ENCODE results near the gene SNRPB2.

SNRPB2 gene

GRCh38 chr20:16732506-16733152, 2.8 kb downstream of the SNRPB2 start:
- DNase-seq, result no peak

DNA sequence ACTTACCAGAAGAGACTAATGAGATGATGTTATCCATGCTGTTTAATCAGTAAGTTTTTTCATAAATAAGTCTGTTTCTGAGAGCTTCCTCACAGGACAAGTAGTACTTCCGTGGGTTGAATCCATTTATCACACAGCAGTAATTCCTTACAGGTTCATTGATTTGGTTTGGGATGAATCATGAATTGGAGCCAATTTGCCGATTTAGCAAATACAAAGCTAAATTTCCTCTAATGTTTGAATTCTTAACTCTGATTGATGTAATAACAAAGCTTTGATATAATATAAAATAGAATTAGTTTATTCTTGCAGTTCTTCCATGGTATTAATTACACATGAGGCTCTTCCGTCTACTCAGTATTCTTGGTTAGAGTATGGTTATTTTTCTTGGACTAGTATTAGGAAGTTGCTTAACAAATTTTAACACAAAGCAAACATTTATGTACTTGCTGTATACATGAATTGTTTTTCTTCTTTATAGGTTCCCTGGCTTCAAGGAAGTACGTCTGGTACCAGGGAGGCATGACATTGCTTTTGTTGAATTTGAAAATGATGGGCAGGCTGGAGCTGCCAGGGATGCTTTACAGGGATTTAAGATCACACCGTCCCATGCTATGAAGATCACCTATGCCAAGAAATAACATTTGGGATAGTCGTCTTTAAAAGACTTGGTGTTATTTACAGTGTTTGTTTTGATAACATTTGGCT, 10.7 kb downstream of the SNRPB2 start:
- no peak for DNase-seq

DNA sequence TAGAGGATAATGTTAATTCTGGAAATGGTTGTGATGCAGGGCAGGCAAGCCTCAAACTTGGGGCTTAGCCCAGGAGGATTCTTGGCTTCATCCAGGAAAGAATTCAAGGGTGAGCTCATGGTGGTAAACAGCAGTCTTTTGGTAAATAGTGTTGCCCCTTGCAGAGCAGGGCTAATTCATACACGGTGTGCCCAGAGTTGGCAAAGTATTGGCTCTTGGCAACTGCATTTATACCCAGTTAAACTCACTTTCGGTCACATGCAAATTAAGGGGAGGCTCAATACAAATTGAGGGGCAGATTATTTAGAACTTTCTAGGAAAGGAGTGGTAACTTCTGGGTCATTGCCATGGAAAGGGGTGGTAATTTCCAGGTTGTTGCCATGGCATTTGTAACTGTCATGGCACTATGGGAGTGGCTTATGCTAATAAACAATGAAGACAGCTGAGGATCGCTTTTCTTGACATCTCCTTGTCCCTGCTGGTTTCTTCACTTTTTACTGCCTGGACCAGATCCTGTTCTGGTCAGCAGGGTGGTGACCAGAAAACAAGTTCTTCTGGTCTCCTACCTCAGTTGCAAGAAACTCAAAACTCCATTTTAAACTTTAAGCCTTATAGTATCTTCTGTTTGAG, 14.5 kb downstream of the SNRPB2 start:
- peak in 7 of 56 donors; percentile 7 to 39 (median 13) for DNase-seq

DNA sequence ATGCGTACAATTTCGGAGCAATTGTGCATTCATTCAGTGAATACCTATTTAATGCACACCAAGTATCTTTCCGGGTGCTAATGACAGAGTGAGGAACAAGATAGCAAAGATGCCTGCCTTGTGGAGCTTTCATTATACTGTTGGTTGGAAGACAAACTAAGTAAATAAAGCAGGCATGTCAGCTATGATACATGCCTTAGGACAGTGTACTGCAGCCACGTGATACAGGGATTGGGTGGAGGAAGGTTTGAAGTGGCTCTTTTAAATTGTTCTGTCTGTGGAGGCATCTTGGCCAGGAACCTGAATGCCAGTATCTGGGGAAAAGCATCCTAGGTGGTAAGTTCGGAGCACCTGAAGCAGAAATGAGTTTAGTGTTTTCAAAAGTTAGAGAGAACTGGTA, 15.4 kb downstream of the SNRPB2 start:
- no peak for DNase-seq

DNA sequence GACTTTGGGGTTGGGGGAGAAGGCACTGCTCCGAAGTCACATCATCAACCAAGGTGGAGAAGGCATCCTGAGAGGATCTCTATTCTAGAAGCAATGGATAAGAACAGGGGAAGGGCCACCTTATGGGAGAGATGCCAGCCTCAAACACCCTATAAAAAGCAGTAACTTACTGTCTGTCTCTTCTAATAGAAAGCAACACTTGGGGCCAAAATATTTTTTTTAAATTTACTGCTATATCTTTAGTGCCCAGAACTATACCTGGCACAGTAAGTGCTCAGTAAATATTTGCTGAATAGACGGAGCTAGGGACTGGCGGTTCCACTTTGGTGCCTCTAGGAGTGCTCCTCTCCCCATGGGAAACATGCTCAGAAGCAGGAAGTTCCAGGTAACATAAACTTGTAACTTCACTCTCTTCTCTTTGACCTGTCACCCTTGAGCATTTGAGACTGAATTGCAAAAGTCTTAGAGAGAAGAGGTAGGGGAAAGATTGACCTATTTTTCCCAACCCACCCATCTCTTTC, 17.5 kb downstream of the SNRPB2 start:
- DNase-seq, result no peak

DNA sequence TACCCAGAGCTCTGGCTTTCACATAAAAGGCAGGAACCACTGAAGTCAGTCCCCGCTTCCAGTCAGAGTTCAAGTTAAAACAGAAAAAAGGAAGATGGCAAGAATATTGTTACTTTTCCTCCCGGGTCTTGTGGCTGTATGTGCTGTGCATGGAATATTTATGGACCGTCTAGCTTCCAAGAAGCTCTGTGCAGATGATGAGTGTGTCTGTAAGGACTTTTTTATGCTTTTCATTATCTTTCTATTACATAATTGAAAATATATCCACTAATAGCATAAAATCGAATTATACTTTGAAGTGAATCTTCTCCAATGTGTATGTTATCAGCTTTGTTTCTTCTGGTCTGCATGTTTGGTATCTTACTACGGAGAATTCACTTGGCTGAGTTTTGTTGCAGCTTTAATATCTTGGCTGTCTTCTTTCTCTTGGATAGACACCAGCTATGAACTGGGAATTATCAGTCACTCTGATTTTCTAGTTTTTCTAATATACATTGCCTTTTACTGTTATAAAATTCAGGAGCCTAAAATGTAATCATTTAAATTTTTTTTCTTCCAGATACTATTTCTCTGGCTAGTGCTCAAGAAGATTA, 18.6 kb downstream of the SNRPB2 start, which contains the start of gene OTOR:
Gene OTOR, plus strand, starts transcription at position 51 of the 593 bp plus-strand sequence. Its CDS starts 44 bp downstream, at position 95.
- DNase-seq, result no peak

- no peak for DNase-seq
Measured at GRCh38 chr20:16749573-16749972, 19.7 kb downstream of the SNRPB2 start.

DNA sequence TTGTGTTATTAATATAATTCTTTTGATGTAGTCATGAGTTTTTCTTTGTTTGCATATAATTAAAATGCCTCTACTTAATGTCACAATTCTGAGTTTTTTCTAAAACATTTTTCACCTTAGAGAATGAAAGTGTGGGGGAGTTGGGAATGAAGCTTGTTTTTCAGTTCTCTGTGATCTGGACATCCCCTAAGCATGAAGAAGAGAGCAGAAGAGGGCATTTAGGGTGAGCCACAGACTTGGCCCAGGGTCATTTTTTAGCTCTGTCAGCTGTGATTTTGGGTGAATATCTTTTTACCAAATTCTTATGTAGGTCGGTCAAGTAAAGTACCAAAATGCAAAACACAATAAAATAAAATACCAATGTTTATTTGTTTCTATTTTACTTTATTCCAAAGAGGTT, 22.3 kb downstream of the SNRPB2 start:
- no peak for DNase-seq

GRCh38 chr20:16752901-16753300, 23.1 kb downstream of the SNRPB2 start:
- DNase-seq, result no peak

GRCh38 chr20:16758454-16759180, 28.8 kb downstream of the SNRPB2 start:
- peak in 1 of 56 donors; percentile 19 for DNase-seq

DNA sequence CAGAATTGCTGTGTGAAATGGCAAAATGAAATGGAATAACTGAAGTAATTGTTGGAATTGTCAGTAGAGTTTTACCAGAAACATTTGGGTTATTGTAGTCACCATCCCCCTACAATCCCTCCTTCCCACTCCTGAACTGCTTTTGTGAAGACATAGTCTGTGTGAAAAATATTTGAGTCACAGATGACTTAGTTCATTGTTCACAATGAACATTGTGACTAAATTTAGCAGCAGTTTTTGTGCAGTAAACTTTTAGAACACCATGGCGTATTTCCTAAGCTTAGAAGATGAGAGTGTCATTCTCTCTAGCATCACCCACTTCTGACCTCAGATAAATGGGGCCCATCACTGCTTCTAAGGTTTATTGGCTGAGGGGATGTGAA, 29.3 kb downstream of the SNRPB2 start:
- DNase-seq, result peak in 1 of 56 donors; percentile 37

- no peak for DNase-seq
Measured at GRCh38 chr20:16760431-16761304, 30.8 kb downstream of the SNRPB2 start.

DNA sequence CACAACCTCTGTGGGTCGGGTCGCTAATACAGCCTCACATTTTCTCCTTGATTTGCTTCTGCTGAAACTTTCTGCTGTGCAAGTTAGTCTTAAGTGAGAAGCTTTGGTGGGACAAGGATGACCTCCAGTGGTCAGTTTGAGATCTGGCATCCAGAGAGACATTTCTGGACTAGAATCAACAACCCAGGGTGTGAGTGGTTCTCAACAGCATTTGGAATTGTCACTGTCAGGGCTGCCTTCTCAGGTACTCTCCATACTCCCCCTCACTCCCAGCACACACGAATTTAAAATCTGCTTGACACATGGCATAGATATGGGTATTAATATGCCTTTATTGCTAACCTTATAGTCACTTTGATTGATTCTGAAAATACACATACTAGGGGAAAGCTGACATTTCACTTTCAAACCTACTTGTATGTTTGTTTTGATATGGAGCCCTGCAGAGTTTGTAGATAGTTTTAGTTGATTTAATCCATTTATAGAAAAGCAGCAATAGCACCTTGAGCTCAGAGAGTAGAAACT, 31.5 kb downstream of the SNRPB2 start:
- DNase-seq, result peak in 42 of 56 donors; percentile 2 to 71 (median 34)

DNA sequence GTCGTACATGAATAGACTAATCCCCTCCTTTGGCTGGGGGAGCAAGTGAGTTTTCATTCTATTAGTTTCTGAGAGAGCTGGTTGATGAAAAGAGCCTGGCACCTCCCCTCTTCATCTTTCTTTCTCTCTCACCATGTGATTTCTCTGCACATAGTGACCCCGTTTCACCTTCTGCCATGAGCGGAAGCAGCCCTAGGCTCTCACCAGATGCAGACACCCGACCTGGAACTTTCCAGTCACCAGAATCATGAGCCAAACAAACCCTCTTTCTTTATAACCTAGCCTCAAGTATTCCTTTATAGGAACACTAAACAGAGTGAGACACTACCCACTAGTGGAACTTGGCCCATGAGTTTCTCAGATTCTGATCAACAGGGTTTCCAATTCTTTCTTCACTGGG, 34.7 kb downstream of the SNRPB2 start:
- no peak for DNase-seq

GRCh38 chr20:16771213-16771612, 41.4 kb downstream of the SNRPB2 start:
- no peak for DNase-seq

DNA sequence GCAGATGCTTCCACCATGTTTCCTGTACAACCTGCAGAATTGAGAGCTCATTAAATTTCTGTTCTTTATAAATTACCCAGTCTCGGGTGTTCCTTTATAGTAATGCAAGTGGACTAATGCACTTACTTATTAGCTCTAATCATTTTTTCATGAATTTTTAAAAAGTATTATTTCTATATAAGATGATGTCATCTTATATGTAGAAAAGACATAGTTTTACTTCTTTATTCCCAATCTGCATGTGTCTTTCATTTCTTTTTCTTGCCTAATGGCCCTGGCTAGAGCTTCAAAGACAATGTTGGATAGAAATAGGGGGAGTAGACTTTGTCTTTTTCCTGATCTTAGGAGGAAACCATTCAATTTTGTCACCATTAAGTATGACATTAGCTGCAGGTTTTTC, 46.1 kb downstream of the SNRPB2 start:
- no peak for DNase-seq

DNA sequence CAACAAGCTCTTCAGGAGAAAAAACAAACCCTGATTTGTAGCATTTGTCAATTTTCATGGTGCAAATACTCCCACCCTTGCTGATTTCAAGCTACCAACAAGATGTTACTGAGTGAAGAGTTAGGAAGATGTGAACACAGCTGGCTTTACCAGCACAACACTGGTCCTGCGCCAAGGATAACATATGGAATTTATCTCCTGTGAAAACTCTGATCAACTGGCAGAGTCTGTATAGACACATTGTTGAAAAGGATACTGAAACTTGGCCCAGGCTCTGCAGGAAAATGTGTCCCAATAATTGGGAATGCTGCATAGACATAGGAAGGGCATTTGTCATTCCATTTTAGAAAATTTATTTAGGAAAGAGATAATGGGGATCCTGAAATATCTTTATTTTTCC, 47.3 kb downstream of the SNRPB2 start:
- DNase-seq, result no peak

- no peak for DNase-seq
Measured at GRCh38 chr20:16778159-16778558, 48.3 kb downstream of the SNRPB2 start.

DNA sequence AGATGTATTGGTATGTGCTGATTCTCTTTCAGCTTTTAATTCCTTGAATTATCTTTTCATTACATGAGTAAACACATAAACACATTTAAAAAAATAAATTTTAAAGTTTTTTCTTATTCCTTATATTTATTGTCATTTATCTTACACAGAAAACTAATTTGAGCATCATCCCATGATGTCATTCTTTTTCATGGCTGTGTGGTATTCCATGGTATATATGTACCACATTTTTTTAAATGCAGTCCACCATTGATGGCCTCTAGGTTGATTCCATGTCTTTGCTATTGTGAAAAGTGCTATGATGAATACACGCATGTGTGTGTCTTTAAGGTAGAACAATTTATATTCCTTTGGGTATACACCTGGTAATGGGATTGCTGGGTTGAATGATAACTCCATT, 51.7 kb downstream of the SNRPB2 start:
- no peak for DNase-seq

GRCh38 chr20:16785226-16785625, 55.4 kb downstream of the SNRPB2 start:
- no peak for DNase-seq
